HG03097 (cell line): ENCODE measurements around the gene TBX2.

Experiments
- ATAC-seq: cut with Tn5 transposase; IDR thresholded peaks from one replicate; pipeline ENCODE4 v1.9.1; 2021; ENCODE audit not compliant: unreplicated experiment, low FRiP score

The TBX2 gene

GRCh38 chr17:61450641-61451537 lies 51.2 kb downstream of the TBX2 start:
- no peak for ATAC-seq

- ATAC-seq, result no peak
Measured at GRCh38 chr17:61451538-61452300, 52.1 kb downstream of the TBX2 start.

GRCh38 chr17:61452301-61453290 lies 53.0 kb downstream of the TBX2 start, which contains the start of gene TBX4:
TBX4 (plus strand) TSS chr17:61452422; CDS start chr17:61456491, 4,069 bp downstream.
- ATAC-seq, result no peak

- ATAC-seq, result no peak
Measured at GRCh38 chr17:61453566-61454380, 54.1 kb downstream of the TBX2 start.

- ATAC-seq, result no peak
Measured at GRCh38 chr17:61454381-61455323, 55.0 kb downstream of the TBX2 start.

- no peak for ATAC-seq
Measured at GRCh38 chr17:61455324-61456060, 55.8 kb downstream of the TBX2 start.

GRCh38 chr17:61456061-61456681 lies 56.5 kb downstream of the TBX2 start:
- ATAC-seq, result no peak

- no peak for ATAC-seq
Measured at GRCh38 chr17:61456688-61457225, 57.1 kb downstream of the TBX2 start.

GRCh38 chr17:61457226-61457983 lies 57.8 kb downstream of the TBX2 start:
- ATAC-seq, result no peak

- ATAC-seq, result no peak
Measured at GRCh38 chr17:61458000-61458399, 58.4 kb downstream of the TBX2 start.

- ATAC-seq, result no peak
Measured at GRCh38 chr17:61458421-61459141, 58.9 kb downstream of the TBX2 start.
